ENCODE measurements around the gene MTO1. TPM values are rescaled to one million over a fixed set of nuclear protein-coding genes. Genes with fewer than 3 reads are reported as not detected.
"Not testable (repeated sequence)": the region's sequence is repeated elsewhere in the genome, so short reads cannot be mapped to it uniquely, and the experiment has no call there.

The MTO1 gene
- total RNA-seq, 4 donors from 2014 or later = 22.6 to 29.6 (median 25.1) TPM

GRCh38 chr6:73515204-73515655, 53.7 kb downstream of the MTO1 start:
- TF ChIP-seq CTCF (IDR thresholded peaks at IDR 0.05) (no peak), POLR2A (IDR thresholded peaks at IDR 0.05) (no peak)
- intact Hi-C loops (cut with DNase I; ENCODE audit: low total_unique reads) = loop anchor here (10.0 kb wide), 1 partner anchor 100 kb away; no protein-coding TSS in a partner anchor
- DNase-seq (ENCODE audit: low spot score in 2 of 2) = no peak
- H3K4me3 ChIP-seq (ENCODE audit: low read depth, poor library complexity, severe bottlenecking) = no peak overlapping the region
- 32 to 36% methylated on average over 4 of the region's 4 CpGs for WGBS, 2 donors

DNA sequence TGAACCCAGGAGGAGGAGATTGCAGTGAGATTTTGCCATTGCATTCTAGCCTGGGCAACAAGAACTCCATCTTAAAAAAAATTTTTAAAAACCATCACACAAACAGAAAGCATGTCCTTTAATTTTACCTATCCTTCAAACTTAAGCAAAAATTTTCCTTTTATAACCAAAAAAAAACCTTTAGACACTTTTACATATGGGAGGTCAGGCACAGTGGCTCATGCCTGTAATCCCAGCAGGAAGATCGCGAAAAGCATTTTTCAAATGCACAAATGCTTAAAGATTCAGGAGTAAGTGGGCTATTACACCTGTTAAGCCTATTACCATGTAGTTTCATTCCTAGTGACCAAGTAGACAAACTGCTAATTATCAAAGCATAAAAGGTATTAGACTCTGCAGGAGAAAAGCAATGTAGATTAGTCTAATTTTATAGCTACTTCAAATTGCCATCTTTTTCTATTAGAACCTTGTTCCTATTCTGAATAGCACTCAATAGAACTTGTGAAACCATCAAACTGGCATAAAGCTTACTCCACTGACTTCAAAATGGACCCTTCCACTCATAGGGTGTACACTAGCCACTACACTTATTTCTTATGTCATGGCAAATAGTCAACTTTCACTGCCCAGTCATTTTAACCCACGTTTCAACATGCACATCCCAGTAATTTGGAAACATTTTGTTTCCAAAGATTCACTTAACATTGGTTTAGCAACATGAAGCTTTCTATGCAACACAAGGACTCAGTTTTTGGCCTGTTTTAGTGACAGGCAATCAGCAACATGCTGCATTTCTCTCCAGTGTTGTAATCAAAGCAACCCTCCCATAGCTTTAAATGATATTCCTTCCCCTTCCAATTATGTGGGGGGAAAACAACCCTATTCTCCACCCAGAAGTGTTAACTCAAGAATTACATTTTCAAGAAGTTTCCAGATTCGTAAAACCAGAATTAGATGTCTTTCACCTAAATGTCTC, 55.3 kb downstream of the MTO1 start:
- intact Hi-C loops (cut with DNase I; ENCODE audit: low total_unique reads) = loop anchor here (10.0 kb wide), 1 partner anchor 98 kb away; no protein-coding TSS in a partner anchor
- WGBS, 2 donors = 47 to 61% methylated on average over 4 of the region's 4 CpGs
- DNase-seq (ENCODE audit: low spot score in 2 of 2) = no peak
- H3K4me3 ChIP-seq (ENCODE audit: low read depth, poor library complexity, severe bottlenecking) = no peak overlapping the region
- no peak for TF ChIP-seq CTCF (IDR thresholded peaks at IDR 0.05)
- TF ChIP-seq POLR2A (IDR thresholded peaks at IDR 0.05) = no peak

DNA sequence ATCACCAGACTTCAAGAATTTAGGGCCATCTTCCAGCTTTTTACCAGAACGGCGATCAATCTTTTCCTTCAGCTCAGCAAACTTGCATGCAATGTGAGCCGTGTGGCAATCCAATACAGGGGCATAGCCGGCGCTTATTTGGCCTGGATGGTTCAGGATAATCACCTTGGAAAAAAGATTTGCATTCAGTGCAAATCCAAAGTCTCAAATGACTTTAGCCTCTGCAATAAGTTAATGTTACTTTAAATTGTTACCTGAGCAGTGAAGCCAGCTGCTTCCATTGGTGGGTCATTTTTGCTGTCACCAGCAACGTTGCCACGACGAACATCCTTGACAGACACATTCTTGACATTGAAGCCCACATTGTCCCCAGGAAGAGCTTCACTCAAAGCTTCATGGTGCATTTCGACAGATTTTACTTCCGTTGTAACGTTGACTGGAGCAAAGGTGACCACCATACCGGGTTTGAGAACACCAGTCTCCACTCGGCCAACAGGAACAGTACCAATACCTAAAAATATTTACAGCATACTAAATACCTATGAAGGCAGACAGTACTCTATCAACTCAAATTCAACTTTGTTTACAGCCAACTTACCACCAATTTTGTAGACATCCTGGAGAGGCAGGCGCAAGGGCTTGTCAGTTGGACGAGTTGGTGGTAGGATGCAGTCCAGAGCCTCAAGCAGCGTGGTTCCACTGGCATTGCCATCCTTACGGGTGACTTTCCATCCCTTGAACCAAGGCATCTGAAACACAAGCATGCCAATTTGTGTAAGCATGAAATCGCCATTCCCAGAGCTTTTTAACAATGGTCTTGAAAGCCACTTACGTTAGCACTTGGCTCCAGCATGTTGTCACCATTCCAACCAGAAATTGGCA, 56.8 kb downstream of the MTO1 start:
- 15 to 24% methylated on average over 17 to 19 of the region's 19 CpGs for WGBS, 2 donors
- H3K4me3 ChIP-seq (ENCODE audit: low read depth, poor library complexity, severe bottlenecking); DNase-seq (ENCODE audit: low spot score in 2 of 2): not testable (repeated sequence)
- intact Hi-C loops (cut with DNase I; ENCODE audit: low total_unique reads) = loop anchor here (10.0 kb wide), 1 partner anchor 96 kb away; no protein-coding TSS in a partner anchor

DNA sequence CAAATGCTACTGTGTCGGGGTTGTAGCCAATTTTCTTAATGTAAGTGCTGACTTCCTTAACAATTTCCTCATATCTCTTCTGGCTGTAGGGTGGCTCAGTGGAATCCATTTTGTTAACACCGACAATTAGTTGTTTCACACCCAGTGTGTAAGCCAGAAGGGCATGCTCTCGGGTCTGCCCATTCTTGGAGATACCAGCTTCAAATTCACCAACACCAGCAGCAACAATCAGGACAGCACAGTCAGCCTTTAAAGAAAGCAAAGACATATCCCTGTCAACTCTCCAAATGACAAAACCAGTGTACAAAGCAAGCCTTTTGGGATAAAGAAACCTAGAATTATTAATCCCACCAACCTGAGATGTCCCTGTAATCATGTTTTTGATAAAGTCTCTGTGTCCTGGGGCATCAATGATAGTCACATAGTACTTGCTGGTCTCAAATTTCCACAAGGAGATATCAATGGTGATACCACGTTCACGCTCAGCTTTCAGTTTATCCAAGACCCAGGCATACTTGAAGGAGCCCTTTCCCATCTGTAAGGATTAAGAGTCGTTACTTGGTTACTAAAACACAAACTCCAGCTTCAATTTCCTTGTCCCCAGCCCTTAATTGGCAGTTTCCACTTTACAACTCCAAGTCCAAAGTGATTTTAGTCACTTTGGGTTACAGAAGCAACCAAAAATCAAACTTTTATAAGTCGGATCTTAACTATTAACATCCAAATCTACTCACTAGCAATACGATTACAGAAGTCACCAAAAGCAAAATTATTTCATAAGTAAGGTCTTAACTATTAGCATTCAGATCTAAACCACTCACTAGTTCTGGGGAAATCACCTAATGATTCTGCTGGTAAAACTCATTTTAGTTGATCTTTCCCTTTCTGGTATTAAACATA, 57.7 kb downstream of the MTO1 start:
- H3K4me3 ChIP-seq (ENCODE audit: low read depth, poor library complexity, severe bottlenecking); DNase-seq (ENCODE audit: low spot score in 2 of 2): not testable (repeated sequence)
- intact Hi-C loops (cut with DNase I; ENCODE audit: low total_unique reads) = loop anchor here (10.0 kb wide), 1 partner anchor 96 kb away; no protein-coding TSS in a partner anchor
- 3 to 6% methylated on average over 8 of the region's 8 CpGs for WGBS, 2 donors

DNA sequence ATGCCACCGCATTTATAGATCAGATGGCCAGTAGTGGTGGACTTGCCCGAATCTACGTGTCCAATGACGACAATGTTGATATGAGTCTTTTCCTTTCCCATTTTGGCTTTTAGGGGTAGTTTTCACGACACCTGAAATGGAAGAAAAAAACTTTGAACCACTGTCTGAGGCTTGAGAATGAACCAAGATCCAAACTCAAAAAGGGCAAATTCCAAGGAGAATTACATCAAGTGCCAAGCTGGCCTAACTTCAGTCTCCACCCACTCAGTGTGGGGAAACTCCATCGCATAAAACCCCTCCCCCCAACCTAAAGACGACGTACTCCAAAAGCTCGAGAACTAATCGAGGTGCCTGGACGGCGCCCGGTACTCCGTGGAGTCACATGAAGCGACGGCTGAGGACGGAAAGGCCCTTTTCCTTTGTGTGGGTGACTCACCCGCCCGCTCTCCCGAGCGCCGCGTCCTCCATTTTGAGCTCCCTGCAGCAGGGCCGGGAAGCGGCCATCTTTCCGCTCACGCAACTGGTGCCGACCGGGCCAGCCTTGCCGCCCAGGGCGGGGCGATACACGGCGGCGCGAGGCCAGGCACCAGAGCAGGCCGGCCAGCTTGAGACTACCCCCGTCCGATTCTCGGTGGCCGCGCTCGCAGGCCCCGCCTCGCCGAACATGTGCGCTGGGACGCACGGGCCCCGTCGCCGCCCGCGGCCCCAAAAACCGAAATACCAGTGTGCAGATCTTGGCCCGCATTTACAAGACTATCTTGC, 58.6 kb downstream of the MTO1 start:
- intact Hi-C loops (cut with DNase I; ENCODE audit: low total_unique reads) = loop anchor here (10.0 kb wide), 1 partner anchor 95 kb away; no protein-coding TSS in a partner anchor
- peak overlapping the region; percentile 94 for H3K4me3 ChIP-seq (ENCODE audit: low read depth, poor library complexity, severe bottlenecking)
- TF ChIP-seq CTCF (IDR thresholded peaks at IDR 0.05) = no peak
- TF ChIP-seq POLR2A (IDR thresholded peaks at IDR 0.05) = no peak
- 0% methylated on average over 39 to 52 of the region's 56 CpGs for WGBS, 2 donors
- DNase-seq (ENCODE audit: low spot score in 2 of 2) = peak; percentile 69 to 95

Data from lower leg skin (tissue), 4 donors.